Measurements from ENCODE around the gene EPS15. TPM values are rescaled to one million over a fixed set of nuclear protein-coding genes. Genes with fewer than 3 reads are reported as not detected.

EPS15 gene
- polyA plus RNA-seq, 1 of the 3 experiments (the other 2 are of a cell fraction) = 17.0 TPM

DNA sequence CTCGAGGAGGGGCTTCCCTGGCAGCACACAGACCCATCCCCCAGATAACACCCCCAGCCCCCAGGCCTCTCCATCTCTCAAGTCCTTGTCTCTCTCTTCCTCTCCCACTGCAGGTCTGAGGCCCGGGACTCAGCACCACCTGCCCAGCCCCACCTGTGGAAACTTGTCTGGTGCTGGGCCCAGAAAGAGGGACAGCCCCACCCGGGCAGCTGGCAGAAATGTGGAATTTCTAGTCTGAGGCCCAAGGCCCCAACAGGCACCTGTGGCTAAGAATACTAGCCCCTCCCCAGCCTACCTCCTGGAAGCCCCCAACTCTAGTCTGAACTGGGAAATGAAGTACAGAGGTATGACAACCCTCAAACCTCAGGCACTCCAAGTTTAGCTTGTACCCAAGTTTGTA is 204.1 kb downstream of the EPS15 start:
- H3K9me2 ChIP-seq = no peaks in the 10 kb centered on the region
- H3K27ac ChIP-seq (ENCODE audit: low read depth in 2 of 2, low read length in 1 of 2) = no peak overlapping the region
- H4K20me1 ChIP-seq (ENCODE audit: insufficient read depth) = no peaks in the 10 kb centered on the region
- H3K9ac ChIP-seq = no peak overlapping the region
- no peaks in the 10 kb centered on the region for H3K9me3 ChIP-seq
- WGBS (ENCODE audit: low lambda C conversion rate) = 72% methylated on average over 3 of the region's 3 CpGs
- ChIA-PET CTCF (interaction anchor here (1.1 to 1.7 kb wide), 3 partner anchors 17 to 20 kb away, joined by 3 to 9 read pairs (median 4); no protein-coding TSS in a partner anchor), POLR2A (no interaction called here)
- no peak for DNase-seq
- H3K4me2 ChIP-seq = no peak overlapping the region
- H2AFZ ChIP-seq (ENCODE audit: low read depth) = no peak overlapping the region
- no peaks in the 10 kb centered on the region for H3K79me2 ChIP-seq (ENCODE audit: insufficient read depth)
- peaks cover 6% of the 10 kb centered on the region for H3F3A ChIP-seq (replicated peaks; ENCODE audit: insufficient read depth)
- no peaks in the 10 kb centered on the region for H3K27me3 ChIP-seq (ENCODE audit: insufficient read depth)
- peaks cover 0 to 10% of the 10 kb centered on the region in 2 experiments; a peak in 3 of 4 replicates for H3K4me1 ChIP-seq (ENCODE audit: control insufficient read depth in 1 of 2, insufficient read depth in 2 of 2, low read depth in 1 of 2, low read length in 1 of 2)
- H3K4me3 ChIP-seq (ENCODE audit: low read depth in 2 of 2, low read length in 1 of 2) = no peak overlapping the region
- no peak for TF ChIP-seq YY1 (IDR thresholded peaks at IDR 0.05; ENCODE audit: low read depth)
- no peak for TF ChIP-seq MEF2A (IDR thresholded peaks at IDR 0.05; ENCODE audit: borderline replicate concordance, low read depth)
- TF ChIP-seq RCOR1 (IDR thresholded peaks at IDR 0.05; ENCODE audit: low read length) = no peak
- TF ChIP-seq, protein P1, sequence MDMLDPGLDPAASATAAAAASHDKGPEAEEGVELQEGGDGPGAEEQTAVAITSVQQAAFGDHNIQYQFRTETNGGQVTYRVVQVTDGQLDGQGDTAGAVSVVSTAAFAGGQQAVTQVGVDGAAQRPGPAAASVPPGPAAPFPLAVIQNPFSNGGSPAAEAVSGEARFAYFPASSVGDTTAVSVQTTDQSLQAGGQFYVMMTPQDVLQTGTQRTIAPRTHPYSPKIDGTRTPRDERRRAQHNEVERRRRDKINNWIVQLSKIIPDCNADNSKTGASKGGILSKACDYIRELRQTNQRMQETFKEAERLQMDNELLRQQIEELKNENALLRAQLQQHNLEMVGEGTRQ (IDR thresholded peaks at IDR 0.05; ENCODE audit: borderline replicate concordance, low read depth, low read length) = no peak
- TF ChIP-seq TEAD4 (IDR thresholded peaks at IDR 0.05; ENCODE audit: borderline replicate concordance, insufficient read depth) = no peak
- no peak for TF ChIP-seq SMC3 (IDR thresholded peaks at IDR 0.05; ENCODE audit: low read depth, low read length)
- no peak for TF ChIP-seq TCF12 (IDR thresholded peaks at IDR 0.05)
- no peak for TF ChIP-seq FOXM1 (IDR thresholded peaks at IDR 0.05; ENCODE audit: low read depth)
- TF ChIP-seq TAF1 (IDR thresholded peaks at IDR 0.05; ENCODE audit: borderline replicate concordance, low read depth, low read length) = no peak
- no peak for TF ChIP-seq EP300 (IDR thresholded peaks at IDR 0.05; ENCODE audit: borderline replicate concordance in 1 of 2, low read depth in 1 of 2, low read length in 1 of 2)
- TF ChIP-seq JUND (IDR thresholded peaks at IDR 0.05) = no peak
- no peak for TF ChIP-seq ELF1 (IDR thresholded peaks at IDR 0.05)
- no peak for TF ChIP-seq MXI1 (IDR thresholded peaks at IDR 0.05; ENCODE audit: low read depth, low read length)
- no peak for TF ChIP-seq RFX5 (IDR thresholded peaks at IDR 0.05; ENCODE audit: low read length)
- TF ChIP-seq, protein P2, sequence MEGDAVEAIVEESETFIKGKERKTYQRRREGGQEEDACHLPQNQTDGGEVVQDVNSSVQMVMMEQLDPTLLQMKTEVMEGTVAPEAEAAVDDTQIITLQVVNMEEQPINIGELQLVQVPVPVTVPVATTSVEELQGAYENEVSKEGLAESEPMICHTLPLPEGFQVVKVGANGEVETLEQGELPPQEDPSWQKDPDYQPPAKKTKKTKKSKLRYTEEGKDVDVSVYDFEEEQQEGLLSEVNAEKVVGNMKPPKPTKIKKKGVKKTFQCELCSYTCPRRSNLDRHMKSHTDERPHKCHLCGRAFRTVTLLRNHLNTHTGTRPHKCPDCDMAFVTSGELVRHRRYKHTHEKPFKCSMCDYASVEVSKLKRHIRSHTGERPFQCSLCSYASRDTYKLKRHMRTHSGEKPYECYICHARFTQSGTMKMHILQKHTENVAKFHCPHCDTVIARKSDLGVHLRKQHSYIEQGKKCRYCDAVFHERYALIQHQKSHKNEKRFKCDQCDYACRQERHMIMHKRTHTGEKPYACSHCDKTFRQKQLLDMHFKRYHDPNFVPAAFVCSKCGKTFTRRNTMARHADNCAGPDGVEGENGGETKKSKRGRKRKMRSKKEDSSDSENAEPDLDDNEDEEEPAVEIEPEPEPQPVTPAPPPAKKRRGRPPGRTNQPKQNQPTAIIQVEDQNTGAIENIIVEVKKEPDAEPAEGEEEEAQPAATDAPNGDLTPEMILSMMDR (IDR thresholded peaks at IDR 0.05) = no peak
- TF ChIP-seq, protein P3, sequence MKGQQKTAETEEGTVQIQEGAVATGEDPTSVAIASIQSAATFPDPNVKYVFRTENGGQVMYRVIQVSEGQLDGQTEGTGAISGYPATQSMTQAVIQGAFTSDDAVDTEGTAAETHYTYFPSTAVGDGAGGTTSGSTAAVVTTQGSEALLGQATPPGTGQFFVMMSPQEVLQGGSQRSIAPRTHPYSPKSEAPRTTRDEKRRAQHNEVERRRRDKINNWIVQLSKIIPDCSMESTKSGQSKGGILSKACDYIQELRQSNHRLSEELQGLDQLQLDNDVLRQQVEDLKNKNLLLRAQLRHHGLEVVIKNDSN (IDR thresholded peaks at IDR 0.05; ENCODE audit: borderline replicate concordance, low read depth) = no peak
- no peak for TF ChIP-seq CHD2 (IDR thresholded peaks at IDR 0.05; ENCODE audit: low read length, partially characterized antibody)
- H3K36me3 ChIP-seq (replicated peaks in 1 of 2; ENCODE audit: control insufficient read depth in 1 of 2, insufficient read depth in 2 of 2, low read length in 1 of 2) = no peaks in the 10 kb centered on the region

All from SK-N-SH (cell line).